DMS53 treated with DMSO at 0.1 percent for 48 hours (cell line): ENCODE results near the gene SEC23A.
A peak's percentile ranks its signal among the peaks of the same experiment; 100 is the strongest.
"Not testable (repeated sequence)": the region's sequence is repeated elsewhere in the genome, so short reads cannot be mapped to it uniquely, and the experiment has no call there.

Experiments
- DNase-seq: peaks from one replicate; lab custom pipeline; 2025; ENCODE audit not compliant: unreplicated experiment; lab: John Stamatoyannopoulos, UW

SEC23A gene

GRCh38 chr14:39102969-39103957 is at the start of gene SEC23A:
SEC23A (minus strand) TSS chr14:39103235; CDS start chr14:39096118, 7,117 bp downstream.
- peak; percentile 43 for DNase-seq

DNA sequence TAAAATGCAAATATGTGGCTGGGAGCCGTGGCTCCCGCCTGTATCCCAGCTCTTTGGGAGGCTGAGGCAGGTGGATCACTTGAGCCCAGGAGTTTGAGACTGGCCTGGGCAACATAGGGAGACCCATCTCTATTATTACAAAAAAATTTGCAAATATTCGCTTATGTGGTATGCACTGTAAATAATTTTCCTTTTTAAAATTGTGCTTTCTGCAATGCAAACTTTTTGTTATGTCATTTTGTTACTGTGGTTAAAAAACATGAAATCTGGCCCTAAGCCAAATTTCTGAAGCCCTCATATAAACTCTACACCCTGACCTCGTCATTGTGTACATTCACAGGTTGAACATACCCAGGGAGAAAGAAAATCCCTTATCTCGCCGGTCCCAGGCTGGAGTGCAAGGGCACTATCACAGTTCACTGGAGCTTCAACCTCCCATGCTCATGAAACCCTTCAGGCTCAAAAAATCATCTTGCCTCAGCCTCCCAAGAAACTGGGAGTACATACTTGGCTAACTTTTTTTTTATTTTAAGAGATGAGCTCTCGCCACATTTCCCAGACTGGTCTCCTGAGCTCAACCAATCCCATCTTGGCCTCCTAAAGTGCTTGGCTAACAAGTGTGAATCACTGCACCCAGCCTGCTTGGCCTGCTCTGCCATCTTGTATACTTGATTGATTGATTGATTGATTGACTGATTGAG is 42.4 kb upstream of the SEC23A start:
- DNase-seq: no peak

GRCh38 chr14:39143226-39143625 is 40.2 kb upstream of the SEC23A start:
- DNase-seq: not testable (repeated sequence)

DNA sequence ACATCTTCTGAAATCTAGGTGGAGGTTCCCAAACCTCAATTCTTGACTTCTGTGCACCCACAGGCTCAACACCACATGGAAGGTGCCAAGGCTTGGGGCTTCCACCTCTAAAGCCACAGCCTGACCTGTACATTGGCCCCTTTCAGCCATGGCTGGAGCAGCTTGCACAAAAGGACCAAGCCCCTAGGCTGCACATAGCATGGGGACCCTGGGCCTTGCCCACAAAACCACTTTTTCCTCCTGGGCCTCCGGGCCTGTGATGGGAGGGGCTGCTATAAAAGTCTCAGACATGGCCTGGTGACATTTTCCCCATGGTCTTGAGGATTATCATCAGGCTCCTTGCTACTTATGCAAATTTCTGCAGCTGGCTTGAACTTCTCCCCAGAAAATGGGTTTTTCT is 38.6 kb upstream of the SEC23A start:
- DNase-seq: not testable (repeated sequence)

DNA sequence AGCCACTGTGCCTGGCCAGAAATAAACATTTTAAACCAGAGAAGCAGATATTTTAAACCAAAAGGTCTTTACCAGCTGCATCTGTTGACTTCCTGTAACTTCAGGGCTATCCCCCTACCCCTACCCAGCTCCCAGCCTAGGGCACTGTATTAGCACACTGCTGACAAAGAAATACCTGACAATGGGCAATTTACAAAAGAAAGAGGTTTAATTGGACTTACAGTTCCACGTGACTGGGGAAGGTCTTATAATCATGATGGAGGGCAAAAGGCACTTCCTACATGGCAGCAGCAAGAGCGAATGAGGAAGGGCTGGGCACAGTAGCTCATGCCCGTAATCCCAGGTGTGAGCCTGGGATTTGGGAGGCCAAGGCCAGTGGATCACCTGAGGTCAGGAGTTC is 37.1 kb upstream of the SEC23A start:
- DNase-seq: no peak

DNA sequence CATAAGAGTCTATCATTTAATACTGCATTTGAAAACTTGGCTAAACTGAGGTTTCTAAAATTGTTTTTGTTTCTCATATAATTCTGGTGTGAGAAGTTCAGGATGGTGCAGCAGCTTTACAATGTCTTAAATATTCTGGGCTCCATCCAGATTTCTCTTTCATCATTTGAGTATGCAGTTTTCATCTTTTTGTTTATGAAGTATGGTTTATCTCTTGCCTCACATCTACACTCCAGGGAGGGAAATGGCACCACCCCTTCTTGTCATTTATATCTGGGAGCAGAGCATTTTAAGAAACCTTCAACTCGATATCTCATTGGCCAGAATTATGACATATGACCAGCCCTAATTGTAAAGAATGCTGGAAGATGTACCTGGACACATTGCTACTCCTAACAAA is 35.4 kb upstream of the SEC23A start:
- no peak for DNase-seq

GRCh38 chr14:39137835-39138234 is 34.8 kb upstream of the SEC23A start:
- DNase-seq: not testable (repeated sequence)

GRCh38 chr14:39122330-39123138 is 19.5 kb upstream of the SEC23A start:
- no peak for DNase-seq

DNA sequence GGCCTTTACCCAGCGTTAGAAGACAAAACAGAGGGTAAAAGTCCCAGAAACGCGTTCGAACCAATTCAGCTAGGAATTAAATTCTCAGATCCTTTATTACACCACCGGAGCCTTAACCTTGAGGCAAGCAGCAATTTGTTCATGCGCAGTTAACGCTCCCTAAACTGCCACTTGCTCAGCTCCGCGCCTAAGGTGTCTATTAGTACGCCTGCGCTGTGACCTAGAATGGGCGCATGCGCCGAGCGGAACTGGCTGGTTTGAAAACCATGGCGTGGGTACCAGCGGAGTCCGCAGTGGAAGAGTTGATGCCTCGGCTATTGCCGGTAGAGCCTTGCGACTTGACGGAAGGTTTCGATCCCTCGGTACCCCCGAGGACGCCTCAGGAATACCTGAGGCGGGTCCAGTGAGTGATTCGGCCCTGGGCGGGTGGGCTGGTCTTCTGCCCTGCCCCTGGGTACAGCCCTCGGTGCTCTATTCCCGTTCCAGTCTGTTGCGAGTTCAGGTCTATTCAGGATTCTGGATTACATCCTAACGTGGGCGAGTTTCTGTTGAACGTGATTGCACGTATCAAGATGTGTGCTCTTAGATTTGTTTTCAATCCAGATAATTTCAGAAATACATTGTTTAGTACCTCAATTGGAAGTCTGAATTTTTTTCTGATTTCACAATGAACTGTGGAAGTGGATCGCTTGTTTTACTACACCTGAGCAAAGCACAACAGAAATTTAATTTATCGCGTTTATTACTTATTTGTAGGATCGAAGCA is 11.2 kb upstream of the SEC23A start, which contains the start of gene GEMIN2:
GEMIN2 (plus strand) TSS at position 251 of the 766 bp plus-strand sequence; CDS start at position 267, 16 bp downstream.
- DNase-seq: peak; percentile 87

GRCh38 chr14:39113685-39114072 is 10.6 kb upstream of the SEC23A start:
- no peak for DNase-seq

DNA sequence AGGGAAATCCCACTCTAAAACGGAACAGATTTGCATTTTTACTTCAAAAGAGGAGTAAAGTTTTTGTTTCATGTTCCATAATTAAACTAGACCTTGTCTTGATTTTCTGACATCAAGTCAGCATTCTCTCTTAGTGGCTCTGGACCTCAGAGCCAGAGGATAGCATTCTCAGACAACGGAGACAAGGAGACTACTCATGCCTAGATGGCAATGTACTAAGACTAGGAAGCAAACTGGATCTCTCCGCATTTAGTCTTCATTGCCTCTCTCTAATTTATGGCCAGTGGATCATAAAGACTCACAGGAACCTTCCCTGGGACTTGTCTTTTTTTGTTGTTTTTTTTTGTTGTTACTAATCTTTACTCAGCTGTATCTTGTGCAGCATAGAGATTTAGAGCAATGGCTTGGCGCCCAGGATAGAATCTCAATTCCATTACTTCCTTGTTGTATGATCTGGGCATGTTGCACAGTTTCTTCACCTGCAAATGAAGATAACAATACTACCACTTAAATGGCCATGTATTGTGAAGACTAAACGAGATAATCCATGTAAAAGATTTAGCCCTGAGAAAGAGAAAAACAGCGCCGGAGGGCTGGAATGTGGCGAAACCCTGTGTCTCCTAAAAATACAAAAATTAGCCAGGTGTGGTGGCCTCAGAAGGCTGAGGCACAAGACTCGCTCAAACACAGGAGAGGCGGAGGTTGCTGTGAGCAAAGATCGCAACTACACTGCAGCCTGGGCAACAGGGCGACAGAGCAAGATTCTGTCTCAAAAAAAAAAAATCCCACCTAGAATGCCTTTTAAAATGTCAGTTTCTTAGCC is 7.1 kb upstream of the SEC23A start:
- DNase-seq: no peak

DNA sequence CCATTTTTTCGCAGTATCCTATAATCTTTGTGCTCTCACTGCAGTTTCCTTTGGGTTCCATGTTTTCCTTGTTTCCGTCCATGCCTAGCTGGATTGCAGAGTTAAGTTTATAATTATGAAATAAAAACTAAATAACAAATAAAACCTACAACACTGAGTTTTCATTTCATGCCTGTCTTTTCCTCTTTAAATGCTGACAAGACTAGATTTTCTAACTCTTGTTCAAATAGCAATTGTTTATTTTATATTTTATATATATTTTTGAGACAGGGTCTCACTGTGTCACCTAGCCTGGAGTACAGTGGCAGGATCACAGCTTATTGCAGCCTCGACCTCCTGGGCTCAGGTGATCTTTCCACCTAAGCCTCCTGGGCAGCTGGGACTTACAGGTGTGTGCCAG is 5.8 kb upstream of the SEC23A start:
- DNase-seq: no peak

DNA sequence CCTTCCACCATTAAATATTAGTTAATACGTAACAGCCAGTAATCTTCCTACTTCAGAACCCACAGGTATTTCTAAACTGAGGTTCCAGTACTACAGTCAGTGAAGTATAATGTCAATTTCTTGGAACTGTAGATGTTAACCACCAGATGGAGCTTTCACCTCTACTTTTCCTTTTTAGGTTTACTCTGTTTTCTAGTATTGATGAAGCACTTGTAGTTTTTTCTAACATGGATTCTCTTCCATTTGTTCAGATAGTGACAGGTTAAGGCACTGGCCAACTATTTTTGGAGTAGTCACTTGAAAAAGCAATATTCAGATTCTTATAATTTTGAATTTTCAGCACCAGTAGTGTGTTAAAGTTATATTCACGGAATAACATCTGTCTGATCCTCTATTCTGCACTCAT is 4.6 kb upstream of the SEC23A start:
- peak; percentile 39 for DNase-seq

DNA sequence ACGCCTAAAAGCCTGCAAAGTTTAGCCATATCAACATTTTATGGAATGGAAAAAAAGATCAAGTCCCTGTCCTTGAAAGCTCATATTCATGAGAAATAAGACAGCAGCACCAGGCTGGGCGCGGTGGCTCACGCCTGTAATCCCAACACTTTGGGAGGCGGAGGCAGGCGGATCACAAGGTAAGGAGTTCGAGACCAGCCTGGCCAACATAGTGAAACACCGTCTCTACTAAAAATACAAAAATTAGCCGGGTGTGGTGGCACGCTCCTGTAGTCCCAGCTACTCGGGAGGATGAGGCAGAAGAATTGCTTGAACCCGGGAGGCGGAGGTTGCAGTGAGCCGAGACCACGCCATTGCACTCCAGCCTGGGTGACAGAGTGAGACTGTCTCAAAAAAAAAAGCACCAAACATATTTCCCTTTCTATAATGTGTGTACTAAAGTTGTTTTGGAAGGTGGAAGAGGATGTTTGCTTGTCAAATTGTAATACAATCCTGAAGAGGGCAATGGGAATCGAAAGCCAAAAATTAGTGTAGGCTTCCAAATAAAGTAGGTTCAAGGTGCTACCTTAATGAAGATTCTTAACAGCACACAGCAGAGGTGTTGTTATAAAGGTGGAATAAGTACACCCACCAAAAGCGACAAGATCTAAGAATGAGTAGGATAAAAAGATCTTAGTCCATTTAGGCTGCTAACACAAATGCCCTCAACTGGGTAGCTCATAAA is 1.2 kb upstream of the SEC23A start:
- DNase-seq: not testable (repeated sequence)

- DNase-seq: peak; percentile 10
These were observed 618 bp downstream of the SEC23A start for GRCh38 chr14:39102265-39102968.

- DNase-seq: no peak
These were observed 3.3 kb downstream of the SEC23A start for GRCh38 chr14:39099748-39100147.

DNA sequence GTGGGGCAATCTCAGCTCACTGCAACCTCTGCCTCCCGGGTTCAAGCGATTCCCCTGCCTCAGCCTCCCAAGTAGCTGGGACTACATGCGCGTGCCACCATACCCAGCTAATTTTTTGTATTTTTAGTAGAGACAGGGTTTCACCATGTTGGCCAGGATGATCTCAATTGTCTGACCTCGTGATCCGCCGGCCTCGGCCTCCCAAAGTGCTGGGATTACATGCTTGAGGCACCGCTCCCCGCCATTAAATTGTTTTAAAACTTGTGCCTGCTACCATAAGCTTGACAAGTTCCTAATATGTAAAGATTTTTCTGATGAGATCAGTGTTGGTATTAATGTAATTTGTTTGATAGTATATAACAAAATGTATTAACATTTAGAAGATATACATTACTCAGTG is 3.8 kb downstream of the SEC23A start:
- not testable (repeated sequence) for DNase-seq

DNA sequence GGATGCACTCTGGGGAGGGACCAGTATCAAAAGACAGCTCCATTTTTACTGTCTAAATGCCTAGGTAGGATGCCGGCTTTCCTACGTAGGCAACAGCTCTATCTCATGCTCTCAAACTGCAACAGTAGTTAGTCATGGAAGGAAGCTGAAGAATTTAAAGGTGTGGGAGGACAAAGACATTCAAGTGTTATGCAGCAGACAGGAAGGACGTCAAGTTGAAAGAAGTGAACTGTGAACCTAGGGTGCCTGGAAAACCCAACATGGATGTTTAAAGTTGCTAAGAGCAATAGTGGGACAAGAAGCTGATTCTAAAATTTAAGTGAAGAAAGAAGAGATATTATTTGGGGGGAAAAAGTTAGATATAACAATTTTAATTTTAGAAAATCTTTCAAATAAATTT is 5.9 kb downstream of the SEC23A start:
- no peak for DNase-seq
